Measurements from ENCODE around the gene CDH4. TPM values are rescaled to one million over a fixed set of nuclear protein-coding genes. Genes with fewer than 3 reads are reported as not detected.

Gene CDH4
- total RNA-seq, 3 donors from 2014 or later (not counting 1 experiment from before 2014, with no cell fraction given) = 0.18 TPM; not detected in 2

GRCh38 chr20:61935926-61936700 is 684.1 kb downstream of the CDH4 start:
- Histone ChIP-seq H3K27me3 (ENCODE audit: control insufficient read depth, insufficient read depth, low read length) (no peaks in the 10 kb centered on the region), H3K4me1 (ENCODE audit: control insufficient read depth, insufficient read depth, low read length) (no peaks in the 10 kb centered on the region), H3K27ac (ENCODE audit: low read length) (no peak overlapping the region), H3K36me3 (ENCODE audit: control insufficient read depth, insufficient read depth, low read length) (no peaks in the 10 kb centered on the region), H3K9me3 (ENCODE audit: control insufficient read depth, insufficient read depth, low read length) (no peaks in the 10 kb centered on the region), H3K4me3 (ENCODE audit: low read length) (no peak overlapping the region)
- H3K4me1 Mint-ChIP-seq = peaks cover 5 to 8% of the 10 kb centered on the region in 2 donors
- no peak for TF ChIP-seq CTCF (IDR thresholded peaks at IDR 0.05)
- H3K27ac Mint-ChIP-seq = no peak overlapping the region
- H3K27me3 Mint-ChIP-seq (ENCODE audit: low read depth in 2 of 2) = peaks cover 0 to 3% of the 10 kb centered on the region in 2 donors
- intact Hi-C loops (cut with micrococcal nuclease) = no loop called here
- no peak overlapping the region for H3K4me3 Mint-ChIP-seq
- no peak for DNase-seq
- H3K9me3 Mint-ChIP-seq = no peaks in the 10 kb centered on the region
- 90% methylated on average over 14 of the region's 14 CpGs for WGBS (ENCODE audit: insufficient coverage)
- ATAC-seq = no peak
- H3K36me3 Mint-ChIP-seq = no peaks in the 10 kb centered on the region

GRCh38 chr20:61936701-61937131 is 684.7 kb downstream of the CDH4 start:
- Histone ChIP-seq H3K36me3 (ENCODE audit: control insufficient read depth, insufficient read depth, low read length) (no peaks in the 10 kb centered on the region), H3K27me3 (ENCODE audit: control insufficient read depth, insufficient read depth, low read length) (no peaks in the 10 kb centered on the region), H3K27ac (ENCODE audit: low read length) (no peak overlapping the region), H3K4me1 (ENCODE audit: control insufficient read depth, insufficient read depth, low read length) (no peaks in the 10 kb centered on the region), H3K9me3 (ENCODE audit: control insufficient read depth, insufficient read depth, low read length) (no peaks in the 10 kb centered on the region), H3K4me3 (ENCODE audit: low read length) (no peak overlapping the region)
- H3K9me3 Mint-ChIP-seq = no peaks in the 10 kb centered on the region
- WGBS (ENCODE audit: insufficient coverage) = 92% methylated on average over 29 of the region's 29 CpGs
- H3K27me3 Mint-ChIP-seq (ENCODE audit: low read depth in 2 of 2) = peaks cover 0 to 3% of the 10 kb centered on the region in 2 donors
- DNase-seq (no peak), ATAC-seq (no peak)
- no peak overlapping the region for H3K4me3 Mint-ChIP-seq
- no peak for TF ChIP-seq CTCF (IDR thresholded peaks at IDR 0.05)
- H3K4me1 Mint-ChIP-seq = peaks cover 5 to 8% of the 10 kb centered on the region in 2 donors
- no peaks in the 10 kb centered on the region for H3K36me3 Mint-ChIP-seq
- no peak overlapping the region for H3K27ac Mint-ChIP-seq
- intact Hi-C loops (cut with micrococcal nuclease) = no loop called here

GRCh38 chr20:61937146-61937962 is 685.3 kb downstream of the CDH4 start:
- peaks cover 5 to 8% of the 10 kb centered on the region in 2 donors for H3K4me1 Mint-ChIP-seq

More at GRCh38 chr20:61937146-61937962, 685.3 kb downstream of the CDH4 start:
- H3K4me3 ChIP-seq (ENCODE audit: low read length) = no peak overlapping the region
- intact Hi-C loops (cut with micrococcal nuclease) = no loop called here
- no peaks in the 10 kb centered on the region for H3K9me3 ChIP-seq (ENCODE audit: control insufficient read depth, insufficient read depth, low read length)
- ATAC-seq = no peak
- no peaks in the 10 kb centered on the region for H3K4me1 ChIP-seq (ENCODE audit: control insufficient read depth, insufficient read depth, low read length)
- H3K27me3 ChIP-seq (ENCODE audit: control insufficient read depth, insufficient read depth, low read length) = no peaks in the 10 kb centered on the region
- 86% methylated on average over 10 of the region's 10 CpGs for WGBS (ENCODE audit: insufficient coverage)
- no peaks in the 10 kb centered on the region for H3K36me3 Mint-ChIP-seq
- H3K4me3 Mint-ChIP-seq = no peak overlapping the region
- peaks cover 0 to 3% of the 10 kb centered on the region in 2 donors for H3K27me3 Mint-ChIP-seq (ENCODE audit: low read depth in 2 of 2)
- H3K9me3 Mint-ChIP-seq = no peaks in the 10 kb centered on the region
- DNase-seq = no peak
- H3K27ac Mint-ChIP-seq = no peak overlapping the region
- TF ChIP-seq CTCF (IDR thresholded peaks at IDR 0.05) = no peak
- H3K36me3 ChIP-seq (ENCODE audit: control insufficient read depth, insufficient read depth, low read length) = no peaks in the 10 kb centered on the region
- H3K27ac ChIP-seq (ENCODE audit: low read length) = no peak overlapping the region
